Measurements from ENCODE around the gene PAH. TPM values are rescaled to one million over a fixed set of nuclear protein-coding genes. Genes with fewer than 3 reads are reported as not detected.
A peak's percentile ranks its signal among the peaks of the same experiment; 100 is the strongest.

PAH gene
- total and polyA plus RNA-seq, 2 of the 13 experiments (the other 11 are each of a cell fraction or from before 2014, with no cell fraction given), result 192 to 451 TPM

DNA sequence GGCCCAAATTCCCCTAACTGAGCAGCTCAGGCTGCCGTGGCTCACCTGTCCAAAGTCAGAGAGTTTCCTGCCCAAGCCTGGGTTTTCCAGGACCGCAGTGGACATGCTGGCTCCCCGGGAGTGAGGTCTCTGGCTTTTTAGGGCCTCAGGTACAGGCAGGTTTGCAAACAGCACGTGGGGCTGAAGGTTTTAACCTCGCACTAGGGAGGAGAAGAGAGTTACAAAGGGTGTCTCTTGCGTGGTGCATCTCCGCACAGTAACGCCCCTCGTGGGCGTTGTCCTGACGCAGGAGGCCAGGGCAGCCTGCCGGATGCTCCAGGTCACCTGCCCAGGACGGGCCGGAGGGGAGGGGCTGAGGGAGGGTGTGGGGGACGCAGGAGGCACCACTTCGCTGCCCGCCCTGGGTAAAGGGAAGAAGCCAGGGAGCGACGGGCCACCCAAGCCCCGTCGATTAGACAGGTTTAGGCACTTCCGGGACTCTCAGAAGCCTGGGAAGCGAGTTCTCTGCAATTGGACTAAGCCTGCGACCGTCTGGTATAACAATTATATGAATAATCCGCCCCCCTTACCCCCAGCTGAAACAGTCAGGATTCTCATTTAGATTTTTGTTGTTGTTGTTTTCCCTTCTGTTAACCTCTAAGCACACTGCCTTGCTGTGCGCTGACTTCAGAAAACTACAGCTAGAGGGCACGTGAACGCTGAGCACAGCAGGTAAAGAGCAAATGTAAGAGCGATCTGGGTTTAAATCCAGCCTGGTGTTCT lies at the start of gene PAH (continued):
- TF ChIP-seq ZNF792 (CRISPR knock-in tag; IDR thresholded peaks at IDR 0.05), result peak; percentile 14; the same call in 1 of the 2 replicates
- TF ChIP-seq ZNF614 (CRISPR knock-in tag; IDR thresholded peaks at IDR 0.05; ENCODE audit: borderline replicate concordance), result peak; percentile 38; the same call in 1 of the 2 replicates
- peak; percentile 39; the same call in 1 of the 2 replicates for TF ChIP-seq JDP2 (CRISPR knock-in tag; IDR thresholded peaks at IDR 0.05; ENCODE audit: borderline replicate concordance)
- peak; percentile 53; the same call in 1 of the 2 replicates for TF ChIP-seq THAP11 (CRISPR knock-in tag; IDR thresholded peaks at IDR 0.05)
- TF ChIP-seq MTA1 (CRISPR knock-in tag; IDR thresholded peaks at IDR 0.05; ENCODE audit: borderline replicate concordance), result peak; percentile 96
- TF ChIP-seq ZNF558 (CRISPR knock-in tag; IDR thresholded peaks at IDR 0.05; ENCODE audit: borderline replicate concordance), result no peak
- peak; percentile 86 for TF ChIP-seq MAZ (IDR thresholded peaks at IDR 0.05; ENCODE audit: borderline replicate concordance, low read depth, low read length)
- peak; percentile 92 for TF ChIP-seq MAZ (CRISPR knock-in tag; IDR thresholded peaks at IDR 0.05; ENCODE audit: low read depth)
- TF ChIP-seq ZNF788 (CRISPR knock-in tag; IDR thresholded peaks at IDR 0.05; ENCODE audit: borderline replicate concordance), result peak; percentile 94; the same call in 1 of the 2 replicates
- peak; percentile 28; the same call in 1 of the 2 replicates for TF ChIP-seq TCF7 (IDR thresholded peaks at IDR 0.05; ENCODE audit: low read depth)
- peak; percentile 90 for TF ChIP-seq HNRNPL (IDR thresholded peaks at IDR 0.05; ENCODE audit: low read depth, low read length)
- peak; percentile 76; the same call in 1 of the 2 replicates for TF ChIP-seq HOXA5 (CRISPR knock-in tag; IDR thresholded peaks at IDR 0.05)
- peak; percentile 74 for TF ChIP-seq ZFX (CRISPR knock-in tag; IDR thresholded peaks at IDR 0.05; ENCODE audit: low read depth)
- peak; percentile 56; the same call in 1 of the 2 replicates for TF ChIP-seq ZNF343 (CRISPR knock-in tag; IDR thresholded peaks at IDR 0.05)
- TF ChIP-seq AHDC1 (CRISPR knock-in tag; IDR thresholded peaks at IDR 0.05; ENCODE audit: borderline replicate concordance), result peak; percentile 63
- TF ChIP-seq RORA (CRISPR knock-in tag; IDR thresholded peaks at IDR 0.05), result no peak
- TF ChIP-seq ZNF329 (CRISPR knock-in tag; IDR thresholded peaks at IDR 0.05; ENCODE audit: low read depth), result peak; percentile 61; the same call in 1 of the 2 replicates
- peak; percentile 35; the same call in 1 of the 2 replicates for TF ChIP-seq BRF2 (CRISPR knock-in tag; IDR thresholded peaks at IDR 0.05)
- peak; percentile 87 for TF ChIP-seq ETV5 (CRISPR knock-in tag; IDR thresholded peaks at IDR 0.05; ENCODE audit: borderline replicate concordance)
- TF ChIP-seq BCL6 (CRISPR knock-in tag; IDR thresholded peaks at IDR 0.05), result peak; percentile 66
- TF ChIP-seq KDM2A (CRISPR knock-in tag; IDR thresholded peaks at IDR 0.05; ENCODE audit: borderline replicate concordance, low read depth), result peak; percentile 76

Data from HepG2 (cell line).